Effector memory CD8-positive, alpha-beta T cell (primary cell): Measurements from ENCODE around the gene NHERF1.

Source experiments
- ATAC-seq: fragments of 150-1000 bp; cut with Tn5 transposase; replicated peaks from 2 replicates; pipeline ENCODE4 v1.10.0; 2021; ENCODE audit warnings: mild to moderate bottlenecking, moderate library complexity
- DNase-seq, 3 experiments: peaks; one replicate each; pipeline ENCODE4 v3.0.0; 2021
- H3K27ac Mint-ChIP-seq, 2 donors: one replicate each; pipeline ENCODE4 v1.8.0; 2022; ENCODE audit warnings: mild to moderate bottlenecking in 2 of 2, mixed read lengths in 2 of 2, moderate library complexity in 2 of 2
- H3K27me3 Mint-ChIP-seq, 2 donors: one replicate each; pipeline ENCODE4 v1.8.0; 2022; ENCODE audit warnings: mixed read lengths in 2 of 2
- H3K36me3 Mint-ChIP-seq: one replicate; pipeline ENCODE4 v1.8.0; 2022; ENCODE audit warnings: mild to moderate bottlenecking, moderate library complexity, mixed read lengths; ENCODE audit not compliant: insufficient read depth
- H3K4me1 Mint-ChIP-seq, 2 donors: one replicate each; pipeline ENCODE4 v1.8.0; 2022; ENCODE audit warnings: low read depth in 2 of 2, mixed read lengths in 2 of 2
- H3K4me3 Mint-ChIP-seq, 2 donors: one replicate each; pipeline ENCODE4 v1.8.0; 2022; ENCODE audit warnings: mild to moderate bottlenecking in 2 of 2, mixed read lengths in 2 of 2, moderate library complexity in 2 of 2
- H3K9me3 Mint-ChIP-seq, 2 donors: one replicate each; pipeline ENCODE4 v1.8.0; 2022; ENCODE audit warnings: mixed read lengths in 2 of 2

Gene NHERF1

GRCh38 chr17:74798239-74798707, 49.8 kb downstream of the NHERF1 start:
- no peak overlapping the region for H3K27ac Mint-ChIP-seq
- no peak overlapping the region for H3K4me3 Mint-ChIP-seq
- peaks cover 26% of the 10 kb centered on the region for H3K36me3 Mint-ChIP-seq
- no peaks in the 10 kb centered on the region for H3K27me3 Mint-ChIP-seq
- H3K9me3 Mint-ChIP-seq, result no peaks in the 10 kb centered on the region
- H3K4me1 Mint-ChIP-seq, result peaks cover 0 to 1% of the 10 kb centered on the region in 2 donors
- DNase-seq, result no peak
- ATAC-seq, result no peak

GRCh38 chr17:74799097-74799496, 50.7 kb downstream of the NHERF1 start:
- no peaks in the 10 kb centered on the region for H3K27me3 Mint-ChIP-seq
- DNase-seq, result no peak
- peaks cover 0 to 1% of the 10 kb centered on the region in 2 donors for H3K4me1 Mint-ChIP-seq
- peaks cover 34% of the 10 kb centered on the region for H3K36me3 Mint-ChIP-seq
- H3K27ac Mint-ChIP-seq, result no peak overlapping the region
- H3K4me3 Mint-ChIP-seq, result no peak overlapping the region
- no peaks in the 10 kb centered on the region for H3K9me3 Mint-ChIP-seq
- no peak for ATAC-seq

- H3K27ac Mint-ChIP-seq, result no peak overlapping the region
- H3K4me3 Mint-ChIP-seq, result no peak overlapping the region
- DNase-seq (no peak), ATAC-seq (no peak)
- no peaks in the 10 kb centered on the region for H3K27me3 Mint-ChIP-seq
- H3K9me3 Mint-ChIP-seq, result no peaks in the 10 kb centered on the region
- H3K36me3 Mint-ChIP-seq, result peaks cover 25% of the 10 kb centered on the region
- peaks cover 0 to 1% of the 10 kb centered on the region in 2 donors for H3K4me1 Mint-ChIP-seq
These were observed 52.1 kb downstream of the NHERF1 start for GRCh38 chr17:74800531-74800930.

- DNase-seq (no peak), ATAC-seq (no peak)
- no peaks in the 10 kb centered on the region for H3K27me3 Mint-ChIP-seq
- H3K27ac Mint-ChIP-seq, result no peak overlapping the region
- no peak overlapping the region for H3K4me3 Mint-ChIP-seq
- H3K4me1 Mint-ChIP-seq, result peaks cover 0 to 1% of the 10 kb centered on the region in 2 donors
- H3K36me3 Mint-ChIP-seq, result peaks cover 20% of the 10 kb centered on the region
- no peaks in the 10 kb centered on the region for H3K9me3 Mint-ChIP-seq
These were observed 53.5 kb downstream of the NHERF1 start for GRCh38 chr17:74801896-74802295.

- Mint-ChIP-seq H3K27me3 (no peaks in the 10 kb centered on the region), H3K9me3 (no peaks in the 10 kb centered on the region), H3K27ac (no peak overlapping the region), H3K4me3 (no peak overlapping the region), H3K4me1 (peaks cover 2 to 3% of the 10 kb centered on the region in 2 donors), H3K36me3 (peaks cover 19% of the 10 kb centered on the region)
- ATAC-seq (no peak), DNase-seq (no peak)
These were observed 55.0 kb downstream of the NHERF1 start for GRCh38 chr17:74803388-74803930.

- Mint-ChIP-seq H3K4me1 (peaks cover 2 to 3% of the 10 kb centered on the region in 2 donors), H3K27me3 (no peaks in the 10 kb centered on the region), H3K27ac (no peak overlapping the region), H3K9me3 (no peaks in the 10 kb centered on the region), H3K4me3 (no peak overlapping the region), H3K36me3 (peaks cover 19% of the 10 kb centered on the region)
- ATAC-seq (no peak), DNase-seq (no peak)
These were observed 55.5 kb downstream of the NHERF1 start for GRCh38 chr17:74803971-74804370.

- Mint-ChIP-seq H3K27ac (no peak overlapping the region), H3K9me3 (no peaks in the 10 kb centered on the region), H3K27me3 (no peaks in the 10 kb centered on the region), H3K4me3 (no peak overlapping the region), H3K4me1 (peaks cover 2 to 3% of the 10 kb centered on the region in 2 donors), H3K36me3 (peaks cover 19% of the 10 kb centered on the region)
- ATAC-seq, result no peak
- no peak for DNase-seq
These were observed 56.3 kb downstream of the NHERF1 start for GRCh38 chr17:74804683-74805082.

- Mint-ChIP-seq H3K9me3 (no peaks in the 10 kb centered on the region), H3K4me1 (peaks cover 2 to 3% of the 10 kb centered on the region in 2 donors), H3K36me3 (peaks cover 19% of the 10 kb centered on the region), H3K27ac (no peak overlapping the region), H3K27me3 (no peaks in the 10 kb centered on the region), H3K4me3 (no peak overlapping the region)
- ATAC-seq, result no peak
- no peak for DNase-seq
These were observed 57.2 kb downstream of the NHERF1 start for GRCh38 chr17:74805591-74805991.

- ATAC-seq (no peak), DNase-seq (no peak)
- Mint-ChIP-seq H3K4me1 (peaks cover 2 to 3% of the 10 kb centered on the region in 2 donors), H3K27me3 (no peaks in the 10 kb centered on the region), H3K4me3 (no peak overlapping the region), H3K9me3 (no peaks in the 10 kb centered on the region), H3K27ac (no peak overlapping the region), H3K36me3 (peaks cover 15% of the 10 kb centered on the region)
These were observed 57.9 kb downstream of the NHERF1 start for GRCh38 chr17:74806334-74806733.

GRCh38 chr17:74807441-74807840, 59.0 kb downstream of the NHERF1 start:
- peaks cover 16% of the 10 kb centered on the region for H3K36me3 Mint-ChIP-seq
- no peaks in the 10 kb centered on the region for H3K27me3 Mint-ChIP-seq
- ATAC-seq, result no peak
- no peak overlapping the region for H3K27ac Mint-ChIP-seq
- no peak overlapping the region for H3K4me3 Mint-ChIP-seq
- H3K4me1 Mint-ChIP-seq, result peaks cover 1 to 3% of the 10 kb centered on the region in 2 donors
- no peaks in the 10 kb centered on the region for H3K9me3 Mint-ChIP-seq
- no peak for DNase-seq

GRCh38 chr17:74807925-74808324, 59.5 kb downstream of the NHERF1 start:
- no peaks in the 10 kb centered on the region for H3K9me3 Mint-ChIP-seq
- H3K36me3 Mint-ChIP-seq, result peaks cover 17% of the 10 kb centered on the region
- no peak overlapping the region for H3K27ac Mint-ChIP-seq

GRCh38 chr17:74808714-74809430, 60.4 kb downstream of the NHERF1 start:
- ATAC-seq, result no peak
- Mint-ChIP-seq H3K4me3 (no peak overlapping the region), H3K9me3 (no peaks in the 10 kb centered on the region), H3K27ac (no peak overlapping the region), H3K4me1 (peaks cover 1 to 3% of the 10 kb centered on the region in 2 donors), H3K36me3 (peaks cover 12% of the 10 kb centered on the region), H3K27me3 (no peaks in the 10 kb centered on the region)
- DNase-seq, result no peak

More at GRCh38 chr17:74807925-74808324, 59.5 kb downstream of the NHERF1 start:
- no peak for DNase-seq
- Mint-ChIP-seq H3K27me3 (no peaks in the 10 kb centered on the region), H3K4me1 (peaks cover 1 to 3% of the 10 kb centered on the region in 2 donors), H3K4me3 (no peak overlapping the region)
- no peak for ATAC-seq

GRCh38 chr17:74810699-74811485, 62.5 kb downstream of the NHERF1 start:
- Mint-ChIP-seq H3K4me3 (no peak overlapping the region), H3K27ac (no peak overlapping the region), H3K27me3 (no peaks in the 10 kb centered on the region), H3K9me3 (no peaks in the 10 kb centered on the region), H3K36me3 (peaks cover 7% of the 10 kb centered on the region), H3K4me1 (peaks cover 3 to 7% of the 10 kb centered on the region in 2 donors)
- no peak for DNase-seq
- no peak for ATAC-seq
